ENCODE data around the gene MSI2. TPM values are rescaled to one million over a fixed set of nuclear protein-coding genes. Genes with fewer than 3 reads are reported as not detected.

MSI2 gene
- total RNA-seq, 1 donor = 23.2 TPM

GRCh38 chr17:57628421-57628820, 372.1 kb downstream of the MSI2 start:
- Histone ChIP-seq H3K27me3 (ENCODE audit: insufficient read depth, low read length) (no peaks in the 10 kb centered on the region), H3K4me3 (ENCODE audit: insufficient read depth, low read length) (no peak overlapping the region), H3K79me2 (ENCODE audit: insufficient read depth, low read length) (no peaks in the 10 kb centered on the region), H2AFZ (ENCODE audit: low read length) (no peak overlapping the region), H4K20me1 (ENCODE audit: insufficient read depth, low read length) (no peaks in the 10 kb centered on the region), H3K36me3 (ENCODE audit: insufficient read depth, low read length) (no peaks in the 10 kb centered on the region), H3K9me3 (ENCODE audit: low read depth, low read length) (no peaks in the 10 kb centered on the region), H3K4me1 (ENCODE audit: insufficient read depth, low read length) (no peaks in the 10 kb centered on the region), H3K4me2 (ENCODE audit: insufficient read depth, low read length) (no peak overlapping the region), H3K27ac (ENCODE audit: low read depth, low read length) (no peak overlapping the region)
- DNase-seq (ENCODE audit: insufficient read length, low spot score, missing footprints) = no peak
- no peak for TF ChIP-seq CTCF (IDR thresholded peaks at IDR 0.05; ENCODE audit: extremely low read depth, low read depth, low read length)

- no peak overlapping the region for H2AFZ ChIP-seq (ENCODE audit: low read length)
- H3K4me1 ChIP-seq (ENCODE audit: insufficient read depth, low read length) = no peaks in the 10 kb centered on the region
- no peaks in the 10 kb centered on the region for H4K20me1 ChIP-seq (ENCODE audit: insufficient read depth, low read length)
- H3K4me2 ChIP-seq (ENCODE audit: insufficient read depth, low read length) = no peak overlapping the region
- H3K27ac ChIP-seq (ENCODE audit: low read depth, low read length) = no peak overlapping the region
- H3K4me3 ChIP-seq (ENCODE audit: insufficient read depth, low read length) = no peak overlapping the region
- H3K79me2 ChIP-seq (ENCODE audit: insufficient read depth, low read length) = no peaks in the 10 kb centered on the region
- TF ChIP-seq CTCF (IDR thresholded peaks at IDR 0.05; ENCODE audit: extremely low read depth, low read depth, low read length) = no peak
- peak; percentile 43 for DNase-seq (ENCODE audit: insufficient read length, low spot score, missing footprints)
- H3K9me3 ChIP-seq (ENCODE audit: low read depth, low read length) = no peaks in the 10 kb centered on the region
- no peaks in the 10 kb centered on the region for H3K36me3 ChIP-seq (ENCODE audit: insufficient read depth, low read length)
- H3K27me3 ChIP-seq (ENCODE audit: insufficient read depth, low read length) = no peaks in the 10 kb centered on the region
These were observed 373.1 kb downstream of the MSI2 start for GRCh38 chr17:57629470-57629869.

GRCh38 chr17:57629886-57630285, 373.6 kb downstream of the MSI2 start:
- no peaks in the 10 kb centered on the region for H3K4me1 ChIP-seq (ENCODE audit: insufficient read depth, low read length)
- TF ChIP-seq CTCF (IDR thresholded peaks at IDR 0.05; ENCODE audit: extremely low read depth, low read depth, low read length) = no peak
- H3K36me3 ChIP-seq (ENCODE audit: insufficient read depth, low read length) = no peaks in the 10 kb centered on the region
- no peak overlapping the region for H3K27ac ChIP-seq (ENCODE audit: low read depth, low read length)
- no peaks in the 10 kb centered on the region for H4K20me1 ChIP-seq (ENCODE audit: insufficient read depth, low read length)
- H3K4me2 ChIP-seq (ENCODE audit: insufficient read depth, low read length) = no peak overlapping the region
- H2AFZ ChIP-seq (ENCODE audit: low read length) = no peak overlapping the region
- H3K79me2 ChIP-seq (ENCODE audit: insufficient read depth, low read length) = no peaks in the 10 kb centered on the region
- no peak overlapping the region for H3K4me3 ChIP-seq (ENCODE audit: insufficient read depth, low read length)
- DNase-seq (ENCODE audit: insufficient read length, low spot score, missing footprints) = no peak
- H3K9me3 ChIP-seq (ENCODE audit: low read depth, low read length) = no peaks in the 10 kb centered on the region
- no peaks in the 10 kb centered on the region for H3K27me3 ChIP-seq (ENCODE audit: insufficient read depth, low read length)

GRCh38 chr17:57630736-57631135, 374.4 kb downstream of the MSI2 start:
- Histone ChIP-seq H4K20me1 (ENCODE audit: insufficient read depth, low read length) (no peaks in the 10 kb centered on the region), H3K27ac (ENCODE audit: low read depth, low read length) (no peak overlapping the region), H3K36me3 (ENCODE audit: insufficient read depth, low read length) (no peaks in the 10 kb centered on the region)

More at GRCh38 chr17:57630736-57631135, 374.4 kb downstream of the MSI2 start:
- Histone ChIP-seq H3K9me3 (ENCODE audit: low read depth, low read length) (no peaks in the 10 kb centered on the region), H3K79me2 (ENCODE audit: insufficient read depth, low read length) (no peaks in the 10 kb centered on the region), H2AFZ (ENCODE audit: low read length) (no peak overlapping the region), H3K4me3 (ENCODE audit: insufficient read depth, low read length) (no peak overlapping the region), H3K4me2 (ENCODE audit: insufficient read depth, low read length) (no peak overlapping the region), H3K27me3 (ENCODE audit: insufficient read depth, low read length) (no peaks in the 10 kb centered on the region), H3K4me1 (ENCODE audit: insufficient read depth, low read length) (no peaks in the 10 kb centered on the region)
- DNase-seq (ENCODE audit: insufficient read length, low spot score, missing footprints) = no peak
- TF ChIP-seq CTCF (IDR thresholded peaks at IDR 0.05; ENCODE audit: extremely low read depth, low read depth, low read length) = no peak
